AG04449 (cell line): Measurements from ENCODE around the gene CRACDL.

Source experiments
- CTCF ChIA-PET: fragments of 350-600 bp; formaldehyde crosslinking; extraction: SDS; loops from one replicate; lab custom pipeline; 2021; ENCODE audit warnings: antibody characterized with exemption; lab: Yijun Ruan, JAX
- POLR2A ChIA-PET: fragments of 400-600, 350-600 bp; formaldehyde crosslinking; extraction: SDS; loops from one replicate; lab custom pipeline; 2020; ENCODE audit warnings: antibody characterized with exemption, inconsistent platforms; lab: Yijun Ruan, JAX
- DNase-seq: peaks from one replicate; pipeline ENCODE4 v3.0.0-alpha.2; 2010; ENCODE audit warnings: low read depth, low spot score
- H3K4me3 ChIP-seq: 2 replicates; pipeline ENCODE4 v1.5.1; 2011; ENCODE audit warnings: low read depth, mild to moderate bottlenecking, control low read depth, low read length
- TF ChIP-seq, protein P1 (sequence below): IDR thresholded peaks from one replicate; pipeline ENCODE4 v1.5.1; 2011; ENCODE audit warnings: mild to moderate bottlenecking, moderate library complexity, low read length, control low read depth, inconsistent platforms; ENCODE audit not compliant: insufficient read depth; ENCODE audit errors: missing control alignments

Gene CRACDL

DNA sequence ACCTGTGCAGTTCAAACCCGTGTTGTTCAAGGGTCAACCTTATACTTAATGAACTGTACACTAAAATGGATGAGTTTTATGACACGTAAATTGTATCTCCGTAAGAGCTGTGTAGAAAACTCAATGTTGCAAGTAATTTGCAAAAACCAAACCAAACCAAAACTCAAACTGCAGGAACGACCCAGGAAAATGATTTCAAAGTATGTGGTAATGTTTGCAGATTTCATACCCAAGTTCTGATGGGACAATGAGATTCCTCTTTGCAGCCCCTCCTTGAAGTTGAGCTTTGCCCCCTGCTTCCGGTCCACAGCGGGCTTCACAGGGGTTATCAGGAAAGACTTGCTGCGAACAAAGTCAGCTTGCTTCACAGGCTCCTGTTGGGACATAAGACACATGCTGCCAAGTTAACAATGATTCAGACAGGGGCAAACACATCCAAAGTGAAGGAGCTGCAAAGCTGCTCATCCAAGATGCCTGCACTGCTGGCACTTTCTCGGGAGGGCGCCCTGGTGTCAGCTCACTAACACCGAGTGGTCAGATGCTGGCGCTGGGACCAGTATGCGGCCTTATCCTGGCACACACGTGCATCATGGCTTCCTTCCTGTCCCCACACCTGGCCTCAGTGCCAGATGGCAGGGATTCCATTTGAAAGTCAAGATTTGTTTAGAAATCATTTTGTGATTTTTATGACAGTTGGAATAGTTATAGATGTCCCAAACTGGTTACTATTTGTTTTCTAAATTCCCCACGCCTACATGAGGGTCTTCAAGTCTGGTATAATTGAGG, 139.9 kb downstream of the CRACDL start:
- no peak overlapping the region for H3K4me3 ChIP-seq
- ChIA-PET POLR2A (no interaction called here), CTCF (no interaction called here)
- TF ChIP-seq, protein P1, sequence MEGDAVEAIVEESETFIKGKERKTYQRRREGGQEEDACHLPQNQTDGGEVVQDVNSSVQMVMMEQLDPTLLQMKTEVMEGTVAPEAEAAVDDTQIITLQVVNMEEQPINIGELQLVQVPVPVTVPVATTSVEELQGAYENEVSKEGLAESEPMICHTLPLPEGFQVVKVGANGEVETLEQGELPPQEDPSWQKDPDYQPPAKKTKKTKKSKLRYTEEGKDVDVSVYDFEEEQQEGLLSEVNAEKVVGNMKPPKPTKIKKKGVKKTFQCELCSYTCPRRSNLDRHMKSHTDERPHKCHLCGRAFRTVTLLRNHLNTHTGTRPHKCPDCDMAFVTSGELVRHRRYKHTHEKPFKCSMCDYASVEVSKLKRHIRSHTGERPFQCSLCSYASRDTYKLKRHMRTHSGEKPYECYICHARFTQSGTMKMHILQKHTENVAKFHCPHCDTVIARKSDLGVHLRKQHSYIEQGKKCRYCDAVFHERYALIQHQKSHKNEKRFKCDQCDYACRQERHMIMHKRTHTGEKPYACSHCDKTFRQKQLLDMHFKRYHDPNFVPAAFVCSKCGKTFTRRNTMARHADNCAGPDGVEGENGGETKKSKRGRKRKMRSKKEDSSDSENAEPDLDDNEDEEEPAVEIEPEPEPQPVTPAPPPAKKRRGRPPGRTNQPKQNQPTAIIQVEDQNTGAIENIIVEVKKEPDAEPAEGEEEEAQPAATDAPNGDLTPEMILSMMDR: no peak
- no peak for DNase-seq

DNA sequence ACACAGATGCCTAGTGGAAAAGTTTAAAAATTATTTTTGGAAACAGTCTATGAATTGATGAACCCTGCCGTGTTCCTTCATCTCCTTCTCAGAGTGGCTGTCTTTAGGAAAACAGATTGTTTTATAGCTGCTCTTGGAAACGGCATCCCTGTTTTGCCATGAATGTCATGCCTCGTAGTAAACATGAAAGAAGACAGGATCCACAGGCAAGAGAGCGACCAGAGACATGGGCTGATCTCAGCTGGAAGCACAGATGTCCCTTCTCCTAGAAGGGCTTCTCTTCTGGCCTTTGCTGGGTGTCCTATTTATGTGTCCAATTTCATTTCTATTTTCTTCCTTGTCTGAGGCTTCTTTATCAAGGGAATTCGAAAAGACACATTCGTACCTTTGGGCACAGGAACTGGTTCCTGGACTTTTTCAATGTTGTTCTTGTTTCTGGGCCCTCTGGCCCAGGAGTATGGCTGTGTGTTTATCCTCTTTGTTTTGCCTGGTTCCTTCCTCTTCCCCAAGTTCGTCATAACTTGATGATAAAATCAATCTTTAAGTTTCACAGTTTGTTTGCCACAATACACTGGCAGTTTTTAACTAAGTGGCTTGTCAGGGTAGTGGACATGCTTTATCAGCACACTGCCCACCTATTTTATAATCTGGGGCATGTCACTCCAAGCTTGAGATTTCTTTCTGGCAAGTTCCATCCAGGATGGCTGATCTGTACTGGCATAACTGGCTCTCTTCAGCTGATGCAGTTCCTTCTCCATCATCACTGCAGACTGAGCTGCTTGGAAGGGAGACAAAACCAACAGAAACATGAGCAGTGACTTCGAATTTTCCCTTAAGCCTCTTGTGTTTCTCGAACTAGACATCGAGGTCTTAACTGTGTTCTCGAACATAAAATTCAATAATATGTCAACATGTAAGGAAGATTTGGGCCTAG, 141.9 kb downstream of the CRACDL start:
- no peak overlapping the region for H3K4me3 ChIP-seq
- DNase-seq: no peak
- CTCF ChIA-PET: no interaction called here
- TF ChIP-seq, protein P1: no peak
- POLR2A ChIA-PET: no interaction called here

DNA sequence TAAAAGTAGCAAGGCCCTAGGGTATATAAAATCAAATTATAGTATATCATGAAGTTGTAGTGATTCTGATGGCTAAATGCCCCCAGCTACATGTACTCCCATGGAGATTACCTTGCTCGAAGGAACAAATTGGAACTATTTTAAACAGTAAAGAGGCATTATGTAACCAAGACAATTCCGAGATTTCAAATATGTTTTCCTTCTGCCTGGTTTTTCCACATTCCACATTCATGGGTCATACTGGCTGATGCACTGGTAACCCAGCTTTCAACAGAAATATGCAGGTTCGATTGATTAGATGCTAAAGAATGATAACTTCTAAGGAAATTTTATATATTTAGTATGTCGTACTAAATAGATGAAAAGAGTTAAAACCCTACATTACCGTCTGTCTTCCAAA, 142.8 kb downstream of the CRACDL start:
- POLR2A ChIA-PET: no interaction called here
- DNase-seq: no peak
- no peak overlapping the region for H3K4me3 ChIP-seq
- TF ChIP-seq, protein P1: no peak
- CTCF ChIA-PET: no interaction called here

DNA sequence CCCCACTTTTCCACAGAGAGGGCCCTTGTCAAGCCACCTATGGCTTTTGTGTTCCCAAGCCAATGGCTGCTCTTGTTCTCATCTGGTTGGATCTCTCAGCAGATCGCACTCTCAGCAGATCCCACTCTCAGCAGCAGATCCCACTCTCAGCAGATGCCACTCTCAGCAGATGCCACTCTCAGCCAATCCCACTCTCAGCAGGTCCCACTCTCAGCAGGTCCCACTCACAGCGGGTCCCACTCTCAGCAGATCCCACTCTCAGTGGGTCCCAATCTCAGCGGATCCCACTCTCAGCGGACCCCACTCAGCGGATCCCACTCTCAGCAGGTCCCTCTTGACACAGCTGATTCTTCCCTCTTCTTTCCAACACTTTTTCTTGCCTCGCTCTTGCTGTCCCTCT, 145.8 kb downstream of the CRACDL start:
- ChIA-PET CTCF (no interaction called here), POLR2A (no interaction called here)
- no peak for DNase-seq
- H3K4me3 ChIP-seq: no peak overlapping the region
- TF ChIP-seq, protein P1: no peak

DNA sequence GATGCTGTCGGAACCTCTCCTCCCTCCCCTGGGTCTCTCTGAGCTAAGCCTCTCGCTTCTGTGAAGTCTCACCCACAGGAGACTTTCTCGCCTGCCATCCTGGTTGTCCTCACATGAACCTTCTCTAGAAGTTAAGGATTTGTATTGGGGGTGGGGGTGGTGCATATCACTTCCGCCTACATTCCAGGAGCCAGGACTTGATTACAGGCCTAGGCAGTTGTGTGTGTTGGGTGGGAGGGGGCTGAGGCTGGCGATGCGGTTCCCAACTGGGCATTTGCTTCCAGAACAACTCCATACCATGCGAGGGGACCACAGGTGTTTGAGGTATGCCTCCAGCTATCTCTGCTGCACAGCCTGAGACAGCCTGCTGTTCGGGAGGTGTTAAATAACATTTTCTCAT, 148.3 kb downstream of the CRACDL start:
- POLR2A ChIA-PET: no interaction called here
- CTCF ChIA-PET: no interaction called here
- no peak overlapping the region for H3K4me3 ChIP-seq
- TF ChIP-seq, protein P1: no peak
- no peak for DNase-seq

DNA sequence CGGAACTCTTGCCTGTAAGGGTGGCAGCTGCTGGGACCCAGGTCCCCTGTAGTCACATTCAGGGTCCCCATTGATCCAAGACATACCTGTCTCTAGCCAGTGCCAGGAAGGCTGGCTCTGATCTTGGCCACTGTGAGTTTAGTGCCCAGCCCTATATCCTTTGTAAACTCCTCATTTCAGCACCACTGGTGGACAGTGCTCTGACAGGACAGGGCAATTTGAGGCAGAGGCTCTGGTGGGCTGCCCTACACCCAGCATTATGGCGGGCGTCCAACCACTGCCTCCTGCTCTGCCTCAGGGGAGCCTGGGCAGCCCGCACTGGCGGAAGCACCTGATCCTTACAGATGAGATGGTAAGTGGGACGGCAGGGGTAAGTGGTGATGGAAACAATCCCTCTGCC, 149.8 kb downstream of the CRACDL start:
- H3K4me3 ChIP-seq: no peak overlapping the region
- ChIA-PET CTCF (no interaction called here), POLR2A (no interaction called here)
- DNase-seq: no peak
- TF ChIP-seq, protein P1: no peak
